Fibroblast of gingiva (primary cell): ENCODE results near the gene ZBTB21.
"Not testable (repeated sequence)": the region's sequence is repeated elsewhere in the genome, so short reads cannot be mapped to it uniquely, and the experiment has no call there.

Experiments
- DNase-seq: peaks from one replicate; pipeline ENCODE4 v3.0.0-alpha.2; 2011; ENCODE audit warnings: low read depth

ZBTB21 gene

DNA sequence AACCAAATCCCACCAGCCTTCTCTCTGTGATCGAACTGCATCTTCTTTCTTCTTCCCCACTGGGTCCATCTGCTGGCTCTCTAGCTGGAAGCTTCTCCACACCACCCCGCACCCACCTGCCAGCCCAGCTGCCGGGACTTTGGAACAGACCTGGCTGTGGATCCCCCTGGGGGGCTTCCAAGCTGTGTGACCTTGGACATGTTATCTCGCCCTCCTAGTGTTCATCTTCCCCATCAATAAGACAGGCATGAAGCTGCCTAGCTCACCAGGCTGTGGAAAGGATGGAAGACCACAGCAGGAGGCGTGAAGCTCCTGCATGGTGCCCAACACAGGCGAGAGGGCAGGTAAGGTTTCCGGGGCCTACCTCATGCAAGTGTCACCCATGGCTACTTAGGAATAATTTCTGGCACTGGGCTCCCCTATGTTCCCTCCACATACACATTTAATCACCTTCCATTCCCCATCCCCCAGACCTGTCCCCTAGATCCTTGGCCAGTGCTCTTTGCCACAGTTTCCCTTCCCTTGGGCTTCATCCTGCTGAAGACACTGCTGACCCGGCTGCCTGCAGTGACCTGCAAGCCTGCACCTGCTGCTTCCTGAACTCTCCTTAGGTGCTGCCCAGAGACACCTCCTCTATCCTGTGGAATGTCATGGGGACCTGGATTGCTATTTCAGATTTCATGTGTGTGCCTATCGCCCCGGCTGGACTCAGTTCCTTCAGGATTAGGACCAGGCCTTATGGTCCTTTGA, 43.1 kb downstream of the ZBTB21 start:
- no peak for DNase-seq

DNA sequence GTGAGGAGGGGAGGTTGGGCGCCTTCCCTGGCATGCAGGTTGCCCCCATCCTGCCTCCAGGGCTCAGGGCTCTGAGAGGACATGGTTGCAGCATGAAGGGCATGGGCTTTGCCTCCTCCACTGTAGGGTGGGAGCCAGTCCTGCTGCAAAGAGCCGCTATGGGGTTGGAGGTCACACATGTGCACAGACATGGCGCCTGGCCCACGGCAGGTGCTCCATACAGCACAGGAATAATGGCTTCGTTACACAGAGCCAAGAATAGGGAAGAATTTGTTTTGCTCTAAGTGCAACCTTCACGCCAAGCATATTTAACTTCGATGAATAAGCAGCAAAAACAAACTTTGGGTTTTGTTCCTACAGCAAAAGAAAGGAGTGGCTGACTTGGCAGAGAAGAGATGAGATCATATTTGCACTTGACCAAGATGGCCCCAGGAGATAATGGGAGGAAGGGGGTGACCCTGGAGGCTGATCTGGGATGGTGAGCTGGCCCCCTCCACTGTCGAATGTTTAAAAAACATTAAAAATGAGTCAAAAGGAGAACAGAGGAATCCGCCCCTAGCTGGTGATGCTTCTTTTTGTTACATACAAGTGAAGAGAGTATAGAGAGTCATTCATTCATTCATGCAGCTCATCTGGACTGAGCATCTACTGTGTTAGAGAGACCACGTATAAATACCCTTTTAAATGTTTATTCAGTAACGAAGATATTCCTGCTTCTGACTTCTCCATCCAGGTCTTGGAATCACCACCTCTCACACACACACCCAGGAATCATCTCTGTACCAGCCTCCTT, 43.9 kb downstream of the ZBTB21 start:
- DNase-seq = no peak

DNA sequence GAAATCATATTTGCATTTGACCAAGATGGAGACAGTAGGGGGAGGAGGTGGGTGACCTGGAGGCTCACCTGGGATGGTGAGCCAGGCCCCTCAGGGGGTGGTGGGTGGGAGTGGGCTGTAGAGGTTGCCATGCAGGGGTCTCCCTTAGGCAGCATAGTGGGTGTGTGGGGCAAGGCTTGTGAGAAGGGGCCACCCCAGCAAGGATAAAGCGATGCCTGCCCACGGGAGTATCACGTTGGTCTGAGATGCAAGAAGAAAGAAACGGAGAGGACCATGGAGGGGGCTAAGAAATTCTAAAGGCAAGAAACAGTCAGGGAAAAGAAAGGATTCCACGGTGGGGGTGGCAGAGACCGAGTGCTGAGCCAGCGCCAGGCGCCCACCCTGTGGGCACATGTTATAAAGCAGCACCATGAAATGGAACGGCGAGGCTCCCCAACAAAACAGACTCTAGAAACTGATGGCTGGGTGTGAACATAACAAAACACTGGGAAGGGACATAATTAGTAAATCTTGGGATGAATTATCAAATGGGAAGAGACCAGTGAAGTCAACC, 44.6 kb downstream of the ZBTB21 start:
- no peak for DNase-seq

GRCh38 chr21:41965045-41965444, 45.1 kb downstream of the ZBTB21 start:
- no peak for DNase-seq

- DNase-seq = no peak
These were observed 46.0 kb downstream of the ZBTB21 start for GRCh38 chr21:41964171-41964570.

DNA sequence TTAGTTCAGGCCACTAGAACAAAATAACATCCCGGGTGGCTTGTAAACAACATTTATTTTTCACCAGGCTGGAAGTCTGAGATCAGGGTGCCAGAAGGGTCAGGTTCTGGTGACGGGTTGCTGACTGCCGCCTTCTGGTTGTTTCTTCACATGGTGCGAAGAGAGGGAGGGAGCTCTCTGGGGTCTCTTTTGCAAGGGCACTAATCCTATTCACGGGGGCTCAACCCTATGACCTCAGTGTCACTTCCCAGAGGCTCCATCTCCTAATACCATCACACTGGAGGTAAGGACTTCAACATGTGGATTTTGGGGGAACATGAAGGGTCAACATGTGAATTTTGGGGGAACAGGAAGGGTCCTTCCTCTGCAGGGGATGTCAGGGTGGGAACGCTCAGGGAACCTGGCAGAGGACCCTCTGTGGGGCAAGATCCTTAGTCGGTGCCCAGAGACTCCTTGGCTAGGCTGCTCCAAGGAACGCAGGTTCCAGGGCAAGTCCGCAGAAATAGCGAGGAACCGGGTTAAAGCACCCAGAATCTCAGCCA, 47.7 kb downstream of the ZBTB21 start:
- no peak for DNase-seq

GRCh38 chr21:41961753-41962152, 48.4 kb downstream of the ZBTB21 start:
- no peak for DNase-seq

DNA sequence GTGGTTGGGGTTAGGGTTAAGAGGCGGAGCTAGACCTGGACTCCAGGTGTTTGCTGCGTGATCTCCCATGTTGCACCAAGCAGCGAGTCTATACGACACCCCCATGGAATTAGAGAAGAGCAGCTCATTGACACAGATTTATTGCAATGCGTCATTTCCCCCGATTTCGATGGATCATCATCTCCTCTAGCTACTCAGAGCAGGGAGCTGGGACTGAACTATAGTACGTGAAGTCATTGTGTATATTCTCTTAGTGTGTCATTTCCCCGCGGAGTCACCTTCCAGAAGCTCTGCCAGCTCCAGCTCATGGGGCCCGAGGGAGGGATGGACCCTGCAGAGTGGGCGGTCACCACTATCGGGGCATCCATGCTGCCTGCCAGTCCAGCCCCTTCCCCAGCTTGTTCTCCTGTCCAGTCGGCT, 48.9 kb downstream of the ZBTB21 start:
- DNase-seq = no peak

GRCh38 chr21:41960386-41960785, 49.8 kb downstream of the ZBTB21 start:
- no peak for DNase-seq

GRCh38 chr21:41959697-41960096, 50.5 kb downstream of the ZBTB21 start:
- DNase-seq = not testable (repeated sequence)

DNA sequence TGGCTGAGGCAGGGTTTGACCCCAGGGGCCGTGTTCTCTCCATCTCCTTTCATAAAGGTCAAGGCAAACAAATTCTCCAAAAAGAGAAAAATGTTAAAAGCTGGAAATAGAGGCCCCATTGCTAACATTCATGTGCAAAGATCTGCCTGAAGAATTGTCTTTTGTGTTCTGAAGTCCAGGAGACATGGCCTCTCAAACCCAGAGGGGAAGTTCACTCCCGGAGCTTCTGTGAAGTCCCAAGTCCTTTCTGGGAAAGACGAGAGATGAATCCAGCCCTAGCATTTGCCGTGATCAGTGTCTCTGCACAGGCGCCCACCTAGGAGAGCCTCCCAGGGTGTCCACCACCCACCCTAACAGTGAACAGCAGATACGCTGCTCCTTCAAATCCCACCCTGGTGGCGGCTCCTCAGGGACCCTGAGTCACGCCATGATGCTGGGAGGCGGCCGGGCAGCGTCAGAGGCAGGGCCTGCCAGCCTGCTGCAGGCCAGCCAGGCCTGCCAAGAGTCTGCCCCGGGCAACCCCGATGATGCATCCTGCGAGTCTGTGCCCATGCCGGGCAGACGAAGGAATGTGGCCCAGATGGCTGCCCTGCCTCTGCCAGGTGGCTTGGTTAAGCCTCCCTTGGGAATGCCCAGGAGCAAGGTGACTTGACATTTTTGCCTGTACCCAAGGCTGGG, 51.1 kb downstream of the ZBTB21 start:
- peak; percentile 80 for DNase-seq

- peak; percentile 83 for DNase-seq
These were observed 52.0 kb downstream of the ZBTB21 start for GRCh38 chr21:41957991-41958766.

DNA sequence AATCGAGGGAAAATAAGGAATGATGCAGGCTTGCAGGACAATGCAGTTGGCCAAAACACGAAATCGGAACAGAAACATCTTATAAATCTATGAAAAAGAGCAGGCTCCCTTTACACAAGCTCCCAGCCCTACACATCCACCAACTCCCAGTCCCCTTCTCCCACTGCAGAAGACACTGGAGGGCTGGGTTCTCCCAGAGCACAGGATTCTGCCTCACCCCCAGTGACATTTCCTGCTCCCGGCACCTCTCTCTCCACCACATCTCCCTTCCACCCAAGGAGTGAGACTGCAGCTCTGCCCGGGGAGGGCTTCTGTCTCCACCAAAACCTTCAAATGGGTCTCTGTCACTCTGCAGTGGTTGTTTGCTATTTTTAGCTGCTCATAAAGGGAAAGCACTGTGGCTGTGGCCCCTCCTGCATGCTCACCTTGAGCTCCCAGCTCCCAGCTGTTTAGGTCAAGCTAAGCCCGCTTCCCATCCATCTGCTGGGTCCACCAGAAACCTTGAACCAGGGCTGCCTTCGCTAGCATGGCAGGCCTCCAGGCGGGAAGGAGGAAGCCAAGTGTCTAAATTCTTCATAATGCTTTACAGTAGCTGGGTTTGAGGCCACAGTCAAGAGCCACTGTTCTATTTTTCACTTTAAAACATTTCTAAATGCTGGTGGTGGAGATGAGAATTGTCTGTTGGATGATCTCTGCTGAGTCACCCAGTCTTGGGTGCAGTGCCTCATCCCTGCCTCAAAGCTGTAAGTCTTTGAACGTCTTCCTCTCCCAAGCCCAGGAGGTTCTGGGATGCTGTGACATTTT, 53.0 kb downstream of the ZBTB21 start:
- DNase-seq = peak; percentile 70

DNA sequence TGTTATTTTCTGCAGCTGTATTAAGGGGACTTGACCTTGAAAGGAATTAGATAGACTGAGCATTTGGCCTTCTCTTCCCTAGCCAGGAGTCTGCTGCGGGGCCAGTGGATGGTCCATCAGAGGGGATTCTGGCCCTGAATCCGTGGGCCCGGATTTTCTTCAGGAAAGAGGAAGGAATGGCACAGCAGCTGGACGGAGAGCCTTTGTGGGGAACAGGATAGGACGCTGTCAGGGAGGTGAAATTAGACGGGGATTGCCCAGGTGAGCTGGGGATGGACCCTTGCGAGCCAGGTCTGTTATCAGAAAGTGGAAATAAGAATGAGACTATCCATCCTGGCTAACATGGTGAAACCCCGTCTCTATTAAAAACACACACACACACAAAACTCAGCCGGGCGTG, 54.6 kb downstream of the ZBTB21 start:
- no peak for DNase-seq

GRCh38 chr21:41954654-41955499, 55.3 kb downstream of the ZBTB21 start:
- no peak for DNase-seq

GRCh38 chr21:41953831-41954653, 56.1 kb downstream of the ZBTB21 start, which contains the start of gene C2CD2:
Gene C2CD2, minus strand, starts transcription at chr21:41954018. Its CDS starts 370 bp downstream, at chr21:41953648.
- DNase-seq = peak; percentile 77

DNA sequence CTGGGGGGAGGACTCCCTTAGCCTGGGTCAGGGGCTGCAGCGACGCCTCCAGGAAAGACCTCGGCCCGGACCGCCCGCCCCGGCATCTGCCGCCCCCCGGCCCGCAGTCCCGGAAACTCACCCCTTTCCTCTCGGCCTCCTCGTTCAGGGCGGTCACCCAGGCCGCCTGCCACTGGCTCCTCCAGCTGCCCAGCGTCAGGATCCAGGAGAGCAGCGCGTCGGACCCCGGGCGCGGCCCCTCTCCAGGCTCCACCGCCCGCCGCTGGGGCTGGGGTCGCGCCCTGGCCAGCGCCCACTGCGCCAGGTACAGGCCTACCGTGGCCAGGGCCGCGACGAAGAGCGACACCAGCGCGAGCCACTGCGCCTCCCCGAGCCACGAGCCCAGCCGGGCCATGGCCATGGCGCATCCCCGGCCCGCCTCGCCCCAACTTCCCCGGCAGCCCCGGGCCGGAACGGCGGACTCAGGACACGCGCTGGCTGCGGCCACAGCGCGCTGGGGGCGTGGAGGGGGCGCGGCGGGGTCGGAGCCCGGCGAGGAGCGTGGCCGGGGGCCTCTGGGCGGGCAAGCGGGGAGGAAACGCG, 56.8 kb downstream of the ZBTB21 start:
- peak; percentile 14 for DNase-seq

DNA sequence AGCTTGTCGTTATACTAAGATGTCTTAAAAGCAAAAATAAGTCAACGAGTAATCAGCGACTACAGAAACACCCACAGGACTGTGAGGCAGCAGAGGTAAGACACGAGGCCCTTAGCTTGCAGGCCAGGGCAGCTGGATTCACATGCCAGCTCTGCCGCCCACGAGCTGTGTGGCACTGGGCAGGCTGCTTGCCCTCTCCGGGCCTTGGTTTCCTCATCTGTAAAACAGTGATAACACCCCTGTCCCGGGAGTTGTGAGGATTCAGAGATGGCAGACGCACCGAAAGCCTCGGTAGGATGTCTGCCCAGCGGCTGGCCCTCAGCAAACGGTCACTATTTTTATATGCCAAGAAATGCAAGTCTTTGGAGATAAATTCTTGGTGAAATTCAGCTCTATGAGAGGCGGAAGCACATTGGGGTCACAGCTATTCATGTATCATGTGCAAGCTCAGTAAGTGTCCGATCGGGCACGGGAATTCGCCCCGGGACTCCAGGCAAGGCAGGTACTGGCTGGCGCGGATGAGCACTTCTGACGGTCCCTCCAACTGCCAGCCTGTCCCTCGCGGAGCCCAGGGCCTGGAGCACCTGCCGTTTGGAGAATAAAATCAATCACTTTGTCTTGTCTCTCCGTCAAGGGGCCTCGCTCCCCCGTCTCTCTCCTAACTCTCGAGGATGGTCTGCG, 57.5 kb downstream of the ZBTB21 start:
- no peak for DNase-seq
